Stimulated activated CD4-positive, alpha-beta T cell treated with anti-CD3 and anti-CD28 coated beads, Interleukin-15, amount 100 ng/mL, for 48 hours (primary cell): ENCODE results near the gene NUDT16.

Experiments used
- DNase-seq, 2 donors: peaks; one replicate each; pipeline ENCODE4 v3.0.0-alpha.2; 2020; ENCODE audit warnings: low read depth in 2 of 2

NUDT16 gene

GRCh38 chr3:131386429-131387165 lies 5.0 kb downstream of the NUDT16 start:
- DNase-seq, result no peak

GRCh38 chr3:131387796-131388489 lies 6.4 kb downstream of the NUDT16 start:
- no peak for DNase-seq

- DNase-seq, result no peak
Observed at GRCh38 chr3:131388490-131388799, 6.9 kb downstream of the NUDT16 start.

DNA sequence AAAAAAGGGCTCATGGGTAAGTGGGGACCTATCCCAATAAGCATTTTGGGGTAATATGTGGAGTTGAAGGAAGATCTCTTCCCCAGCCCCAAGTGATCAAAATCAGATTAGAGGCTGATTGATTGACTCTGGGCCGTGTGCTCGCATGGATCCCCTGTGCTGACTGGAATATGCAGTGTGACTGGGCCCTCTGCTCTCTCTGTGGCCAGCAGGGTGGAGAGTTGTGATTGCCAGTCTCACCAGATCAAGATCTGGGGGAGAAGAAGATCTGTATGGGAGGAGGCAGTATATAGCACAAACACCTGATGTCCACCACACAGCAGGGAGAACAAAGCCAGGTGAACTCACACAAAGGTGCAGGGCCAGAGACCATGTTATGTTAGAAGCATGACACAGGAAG lies 8.8 kb downstream of the NUDT16 start:
- no peak for DNase-seq

DNA sequence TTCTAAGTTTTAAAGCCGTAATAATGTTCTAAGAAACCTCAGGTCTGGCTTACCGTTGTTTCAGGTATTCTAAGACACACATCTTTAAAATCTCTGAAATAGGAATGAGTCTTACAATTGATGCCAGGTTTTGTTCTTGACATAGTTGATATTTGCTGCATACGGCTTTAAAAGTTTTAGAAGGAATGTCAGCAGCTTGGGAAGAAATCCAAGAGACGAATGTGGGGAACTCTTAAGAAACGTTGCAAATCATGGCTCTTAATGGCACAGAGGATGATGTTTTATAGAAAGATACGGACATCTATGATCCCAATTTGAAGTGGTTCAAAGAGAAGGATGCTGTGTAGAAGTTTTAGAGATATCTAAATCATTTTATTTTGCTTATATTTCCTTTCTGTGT lies 11.5 kb downstream of the NUDT16 start:
- no peak for DNase-seq

GRCh38 chr3:131393868-131394267 lies 12.3 kb downstream of the NUDT16 start:
- DNase-seq, result no peak

- no peak for DNase-seq
Observed at GRCh38 chr3:131394400-131394799, 12.8 kb downstream of the NUDT16 start.

DNA sequence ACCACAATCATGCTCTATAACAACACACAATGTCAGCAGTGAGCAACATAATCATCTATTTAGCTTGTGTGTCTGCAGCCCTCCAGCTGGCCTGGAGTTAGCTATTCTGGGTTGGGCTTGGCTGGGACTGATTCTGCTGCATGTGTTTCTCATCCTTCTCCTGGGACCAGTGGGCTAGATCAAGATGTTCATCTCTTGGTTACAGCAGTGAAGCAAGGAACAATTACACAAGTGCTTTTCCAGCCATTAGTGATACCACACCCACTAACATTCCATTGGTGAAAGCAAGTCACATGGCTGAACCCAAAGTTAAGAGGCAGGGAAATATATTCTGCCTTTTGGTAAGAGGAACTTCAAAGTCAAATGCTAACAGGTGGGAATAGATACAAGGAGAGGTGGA lies 14.6 kb downstream of the NUDT16 start:
- no peak for DNase-seq

DNA sequence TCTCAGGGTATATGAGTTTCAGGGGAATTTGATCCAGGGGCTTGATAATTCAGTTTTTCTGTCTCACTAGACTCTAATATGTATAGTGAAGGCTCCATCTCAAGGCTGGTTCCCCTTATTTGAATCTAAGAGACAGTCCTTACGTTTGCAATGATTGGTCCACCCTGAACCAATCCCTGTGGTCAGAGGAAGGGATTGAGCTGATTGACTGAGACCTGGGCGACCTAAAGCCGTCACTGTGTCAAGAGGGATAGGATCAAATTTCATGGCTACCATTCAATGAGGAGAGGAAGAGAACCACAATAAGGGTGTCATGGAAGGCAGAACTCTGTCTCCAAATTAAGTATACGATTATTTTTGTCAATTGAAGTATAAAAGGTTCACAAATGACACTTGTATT lies 16.3 kb downstream of the NUDT16 start:
- no peak for DNase-seq

DNA sequence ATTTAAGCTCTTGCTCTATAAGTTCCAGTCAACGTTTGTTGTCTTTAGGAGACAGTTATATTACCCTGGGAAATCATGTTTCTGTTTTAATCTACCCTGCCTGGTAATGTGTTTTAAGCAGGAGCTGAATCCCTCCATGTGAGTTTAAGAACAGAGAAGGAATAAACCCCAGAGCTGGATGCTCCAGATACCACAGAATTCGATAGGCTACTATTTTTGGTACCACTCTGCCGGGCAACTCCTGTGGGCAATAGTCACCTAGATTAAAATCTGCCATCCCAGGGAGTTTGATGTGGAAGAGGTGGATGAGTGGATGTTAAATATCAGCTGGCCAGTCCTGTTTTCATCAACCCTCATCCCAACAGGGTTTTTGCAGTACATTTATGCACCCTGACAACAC lies 20.4 kb downstream of the NUDT16 start:
- DNase-seq, result no peak

- DNase-seq, result no peak
Observed at GRCh38 chr3:131402391-131403039, 20.9 kb downstream of the NUDT16 start.

DNA sequence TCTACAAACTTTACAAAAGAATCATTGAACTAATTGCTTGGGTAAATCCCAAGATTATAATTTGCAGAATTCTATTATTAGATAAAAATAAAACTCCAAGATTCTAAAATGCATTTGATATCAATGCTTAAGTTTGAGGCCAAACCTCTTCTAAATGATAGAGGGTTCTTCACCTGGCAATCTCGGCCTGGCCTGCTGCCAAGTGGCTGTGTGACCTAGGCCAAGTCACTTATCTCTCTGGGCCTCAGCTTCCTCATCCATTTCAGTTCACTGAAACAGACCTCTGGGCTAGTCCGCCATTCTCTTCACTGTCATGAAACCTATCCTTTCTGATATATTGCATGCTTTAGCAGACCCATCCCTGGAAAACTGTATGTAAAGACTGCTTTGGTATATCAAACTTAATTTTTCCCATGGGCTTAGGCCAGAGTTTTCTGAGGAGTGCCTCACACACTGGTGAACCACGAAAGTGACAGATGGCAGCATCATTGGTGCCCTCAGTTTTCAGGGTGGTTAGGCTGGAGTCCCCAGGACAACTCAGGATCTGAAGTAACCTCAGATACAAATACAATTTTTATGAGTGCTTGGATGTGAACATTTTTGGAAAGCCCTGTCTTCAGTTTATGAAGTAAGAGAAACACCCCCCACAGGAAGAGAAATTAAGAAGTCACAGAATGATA lies 21.8 kb downstream of the NUDT16 start:
- no peak for DNase-seq

DNA sequence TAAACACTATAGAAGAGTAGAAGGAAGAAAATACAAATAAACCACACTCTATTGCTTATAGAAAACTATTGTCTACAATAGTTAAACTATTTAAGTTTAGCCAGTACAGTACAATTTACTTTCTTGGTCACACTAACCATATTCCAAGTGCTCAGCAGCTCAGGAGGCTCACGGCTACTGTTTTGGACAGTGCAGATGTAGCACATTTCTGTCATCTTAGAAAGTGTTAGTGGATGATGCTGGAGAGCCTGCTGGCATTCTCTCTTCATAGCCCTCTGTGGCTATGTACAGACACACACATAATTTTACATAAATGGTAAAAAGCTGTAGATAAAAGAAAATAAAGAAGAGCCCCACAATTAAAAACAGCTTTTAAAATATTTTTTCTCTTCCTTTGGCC lies 23.8 kb downstream of the NUDT16 start:
- no peak for DNase-seq

DNA sequence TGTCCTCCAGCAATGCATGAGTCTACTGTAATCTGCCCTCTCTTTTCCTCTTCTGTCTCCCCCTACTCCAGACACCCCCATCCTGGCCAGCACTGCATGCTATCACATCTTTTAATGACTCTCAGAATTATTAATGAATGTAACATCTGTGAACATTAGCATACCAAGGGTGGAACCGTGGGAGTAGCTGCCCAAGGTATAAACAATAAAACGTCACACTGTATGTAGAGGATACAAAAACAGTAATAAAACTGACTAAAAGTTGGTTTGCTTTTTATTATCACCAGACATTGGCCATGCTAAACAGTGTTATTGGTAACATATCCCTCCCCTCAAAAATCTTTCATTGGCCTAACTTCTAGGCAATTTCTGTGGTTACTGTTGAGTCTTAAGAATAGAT lies 24.7 kb downstream of the NUDT16 start:
- no peak for DNase-seq

DNA sequence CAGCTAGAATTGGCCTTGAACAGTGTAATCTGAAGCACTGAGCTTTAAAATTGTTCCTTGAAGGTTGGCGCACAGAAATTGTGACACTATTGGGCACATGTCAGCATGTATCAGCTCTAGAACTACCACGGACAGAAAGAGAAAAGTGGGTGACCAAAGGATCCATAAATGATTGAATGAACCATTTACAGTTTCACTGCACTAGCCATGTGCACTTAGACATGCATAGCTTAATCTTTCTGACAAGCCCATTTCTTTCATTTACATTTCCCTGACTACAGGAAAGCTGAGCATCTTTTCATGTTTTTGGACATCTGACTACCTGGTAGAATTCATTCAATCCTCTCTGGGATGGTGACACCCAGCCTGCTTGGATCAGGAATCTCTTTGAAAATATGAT lies 36.2 kb downstream of the NUDT16 start:
- DNase-seq, result no peak

DNA sequence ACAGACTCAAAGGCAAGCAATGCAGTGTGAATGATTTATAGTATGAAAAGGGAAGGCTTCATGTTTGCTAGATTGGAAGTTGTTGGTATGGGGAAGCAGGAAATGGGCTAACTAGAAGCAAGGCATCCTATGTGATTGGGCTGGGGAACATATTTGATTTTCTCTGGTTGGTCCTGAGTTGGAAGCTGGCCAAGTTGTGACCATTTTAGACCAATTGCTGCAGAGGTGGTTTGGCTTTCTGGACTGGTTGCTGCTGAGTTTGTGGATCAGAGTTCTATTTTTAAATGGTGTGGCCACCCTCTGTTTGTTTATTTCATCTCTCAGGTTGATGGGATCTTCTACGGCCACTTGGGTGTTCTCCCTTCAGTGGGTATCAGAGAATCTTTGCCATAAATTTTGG lies 39.7 kb downstream of the NUDT16 start:
- DNase-seq, result no peak

DNA sequence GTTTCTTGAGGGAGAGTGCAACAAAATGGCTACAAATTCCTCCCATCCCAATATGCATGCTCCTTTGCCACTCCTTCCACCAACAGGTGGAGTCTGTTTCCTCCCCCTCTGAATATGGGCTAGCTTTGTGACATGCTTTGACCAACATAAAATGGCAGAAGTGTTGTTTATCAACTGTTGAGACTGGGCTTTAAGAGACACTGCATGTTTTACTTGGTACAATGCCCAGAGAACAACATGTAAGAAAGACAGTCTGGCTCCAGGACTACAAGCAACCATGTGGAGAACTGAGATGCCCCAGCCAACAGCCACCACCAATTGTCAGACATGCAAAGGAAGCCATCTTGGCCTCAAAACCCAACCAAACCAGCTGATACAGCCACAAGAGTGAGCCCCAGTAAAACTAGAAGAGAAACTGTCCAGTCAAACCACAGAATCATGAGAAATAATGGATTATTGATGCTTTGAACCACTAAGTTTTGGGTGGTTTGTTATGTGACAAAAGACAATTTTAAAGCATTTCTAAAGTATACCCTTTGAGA lies 40.5 kb downstream of the NUDT16 start:
- no peak for DNase-seq

GRCh38 chr3:131427226-131427625 lies 45.7 kb downstream of the NUDT16 start:
- DNase-seq, result no peak

DNA sequence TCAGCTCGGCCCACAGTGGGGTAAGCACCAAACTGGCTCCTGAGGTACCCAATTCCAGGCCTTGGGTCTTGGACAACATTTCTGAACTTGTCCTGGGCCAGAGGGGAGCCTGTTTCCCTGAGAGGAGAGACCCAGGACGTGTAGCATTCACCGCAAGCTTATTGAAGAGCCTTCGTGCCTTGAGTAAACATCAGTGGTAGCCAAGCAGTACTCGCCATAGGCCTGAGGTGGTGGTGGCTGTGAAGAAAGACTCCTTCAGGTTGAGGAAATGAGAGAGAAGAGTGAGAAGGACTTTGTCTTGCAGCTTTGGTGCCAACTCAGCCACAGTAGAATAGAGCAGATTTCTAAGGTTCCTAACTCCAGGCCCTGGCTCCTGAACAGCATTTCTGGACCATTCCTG lies 50.2 kb downstream of the NUDT16 start:
- no peak for DNase-seq

GRCh38 chr3:131432441-131432840 lies 50.9 kb downstream of the NUDT16 start:
- DNase-seq, result no peak

DNA sequence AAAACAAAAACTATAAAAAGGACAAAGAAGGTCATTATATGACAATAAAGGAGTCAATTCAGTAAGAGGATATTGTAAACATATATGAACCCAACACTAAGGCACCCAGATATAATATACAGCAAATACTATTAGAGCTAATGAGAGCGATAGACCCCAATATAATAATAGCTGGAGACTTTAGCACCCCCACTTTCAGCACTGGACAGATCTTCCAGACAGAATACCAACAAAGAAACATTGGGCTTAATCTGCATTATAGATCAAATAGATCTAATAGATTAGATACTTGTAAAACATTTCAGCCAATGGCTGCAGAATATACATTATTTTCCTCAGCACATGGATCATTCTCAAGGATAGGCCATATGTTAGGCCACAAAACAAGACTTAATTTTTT lies 53.4 kb downstream of the NUDT16 start:
- DNase-seq, result no peak
